WTC11 (cell line): Measurements from ENCODE around the gene STK24. TPM values are rescaled to one million over a fixed set of nuclear protein-coding genes. Genes with fewer than 3 reads are reported as not detected.

ENCODE experiments used
- ATAC-seq: fragments of 200-7000 bp; cut with Tn5 transposase; 2 replicates; pipeline ENCODE4 v1.10.0; 2021; ENCODE audit warnings: mild to moderate bottlenecking, moderate library complexity
- CTCF ChIA-PET: fragments of 300-600 bp; sonication (Branson Sonifier 250); formaldehyde crosslinking; loops from one replicate; lab custom pipeline; 2021; ENCODE audit warnings: antibody characterized with exemption; lab: Charles Lee
- POLR2A ChIA-PET: fragments of 350-600 bp; sonication (Branson Sonifier 250); formaldehyde crosslinking; loops from one replicate; lab custom pipeline; 2021; ENCODE audit warnings: antibody characterized with exemption; lab: Charles Lee
- DNase-seq: peaks from one replicate; pipeline ENCODE4 v3.0.0; 2021; ENCODE audit warnings: low spot score
- H3K27ac Mint-ChIP-seq: 2 replicates; pipeline ENCODE4 v1.8.0; 2021; ENCODE audit warnings: mixed read lengths
- H3K27me3 Mint-ChIP-seq: 2 replicates; pipeline ENCODE4 v1.8.0; 2021; ENCODE audit warnings: low read depth, mild to moderate bottlenecking, moderate library complexity, mixed read lengths
- H3K36me3 Mint-ChIP-seq: 2 replicates; pipeline ENCODE4 v1.8.0; 2021; ENCODE audit warnings: mixed read lengths
- H3K4me1 Mint-ChIP-seq: 2 replicates; pipeline ENCODE4 v1.8.0; 2022; ENCODE audit warnings: mixed read lengths
- H3K4me3 Mint-ChIP-seq: 2 replicates; pipeline ENCODE4 v1.8.0; 2021; ENCODE audit warnings: mild to moderate bottlenecking, moderate library complexity, mixed read lengths
- H3K9me3 Mint-ChIP-seq: 2 replicates; pipeline ENCODE4 v1.8.0; 2021; ENCODE audit warnings: mixed read lengths
- ATF1 ChIP-seq: sonication (generic); formaldehyde crosslinking; IDR thresholded peaks from 2 replicates; pipeline ENCODE4 v1.8.1; 2023; ENCODE audit warnings: mild to moderate bottlenecking, moderate library complexity, missing genetic modification reagents
- ESRRA ChIP-seq: sonication (generic); formaldehyde crosslinking; IDR thresholded peaks from 2 replicates; pipeline ENCODE4 v1.8.1; 2022; ENCODE audit warnings: mild to moderate bottlenecking, missing genetic modification reagents, borderline replicate concordance
- FOXK1 ChIP-seq: sonication (generic); formaldehyde crosslinking; IDR thresholded peaks from 2 replicates; pipeline ENCODE4 v1.8.0; 2022; ENCODE audit warnings: mild to moderate bottlenecking, moderate library complexity, missing genetic modification reagents
- GTF2I ChIP-seq: fragments of 250-450 bp; sonication (Bioruptor Pico); conservative IDR thresholded peaks from 2 replicates; pipeline ENCODE4 v1.4.0; 2021; ENCODE audit warnings: mild to moderate bottlenecking
- MYBL2 ChIP-seq: sonication (generic); formaldehyde crosslinking; IDR thresholded peaks from 2 replicates; pipeline ENCODE4 v1.8.1; 2023; ENCODE audit warnings: mild to moderate bottlenecking, moderate library complexity, missing genetic modification reagents
- NFATC4 ChIP-seq: fragments of 250-450 bp; sonication (Bioruptor Pico); IDR thresholded peaks from 2 replicates; pipeline ENCODE4 v1.9.0; 2021; ENCODE audit warnings: mild to moderate bottlenecking
- NR2C2 ChIP-seq: sonication (generic); formaldehyde crosslinking; IDR thresholded peaks from 2 replicates; pipeline ENCODE4 v1.8.0; 2022; ENCODE audit warnings: mild to moderate bottlenecking, missing genetic modification reagents
- NR3C1 ChIP-seq: sonication (generic); formaldehyde crosslinking; conservative IDR thresholded peaks from 2 replicates; pipeline ENCODE4 v1.8.1; 2023; ENCODE audit warnings: low read depth, mild to moderate bottlenecking, missing genetic modification reagents
- SP1 ChIP-seq: sonication (generic); formaldehyde crosslinking; conservative IDR thresholded peaks from 2 replicates; pipeline ENCODE4 v1.8.1; 2022; ENCODE audit warnings: missing genetic modification reagents
- TEAD4 ChIP-seq: sonication (generic); formaldehyde crosslinking; IDR thresholded peaks from 2 replicates; pipeline ENCODE4 v1.8.0; 2022; ENCODE audit warnings: mild to moderate bottlenecking, missing genetic modification reagents
- TP53 ChIP-seq: sonication (generic); formaldehyde crosslinking; IDR thresholded peaks from 2 replicates; pipeline ENCODE4 v1.8.1; 2023; ENCODE audit warnings: mild to moderate bottlenecking, missing genetic modification reagents
- ZNF121 ChIP-seq: sonication (generic); formaldehyde crosslinking; IDR thresholded peaks from 2 replicates; pipeline ENCODE4 v1.8.0; 2023; ENCODE audit warnings: missing genetic modification reagents
- ZNF138 ChIP-seq: sonication (generic); formaldehyde crosslinking; conservative IDR thresholded peaks from 2 replicates; pipeline ENCODE4 v1.8.1; 2022; ENCODE audit warnings: mild to moderate bottlenecking, moderate library complexity, missing genetic modification reagents
- ZNF263 ChIP-seq: sonication (generic); formaldehyde crosslinking; IDR thresholded peaks from 2 replicates; pipeline ENCODE4 v1.8.1; 2022; ENCODE audit warnings: low read depth, mild to moderate bottlenecking, moderate library complexity, missing genetic modification reagents
- ZNF396 ChIP-seq: fragments of 250-450 bp; sonication (Bioruptor Pico); IDR thresholded peaks from 2 replicates; pipeline ENCODE4 v1.8.0; 2021; ENCODE audit warnings: mild to moderate bottlenecking, moderate library complexity, borderline replicate concordance
- ZNF423 ChIP-seq: fragments of 250-450 bp; sonication (Bioruptor Pico); IDR thresholded peaks from 2 replicates; pipeline ENCODE4 v2.1.2; 2022; ENCODE audit warnings: mild to moderate bottlenecking, moderate library complexity
- ZNF671 ChIP-seq: fragments of 250-450 bp; sonication (Bioruptor Pico); IDR thresholded peaks from 2 replicates; pipeline ENCODE4 v1.8.0; 2021; ENCODE audit warnings: mild to moderate bottlenecking
- total RNA-seq: library from RNA; stranded (reverse); gene quantifications from 3 replicates; pipeline ENCODE4 v1.2.3, GENCODE V29; 2021
- TF ChIP-seq, protein P1 (sequence below): sonication (generic); formaldehyde crosslinking; IDR thresholded peaks from 2 replicates; pipeline ENCODE4 v1.8.0; 2022; ENCODE audit warnings: mild to moderate bottlenecking, missing genetic modification reagents
- TF ChIP-seq, protein P2 (sequence below): sonication (generic); formaldehyde crosslinking; IDR thresholded peaks from 2 replicates; pipeline ENCODE4 v1.8.1; 2023; ENCODE audit warnings: mild to moderate bottlenecking, missing genetic modification reagents, moderate library complexity
- TF ChIP-seq, protein P3 (sequence below): sonication (generic); formaldehyde crosslinking; IDR thresholded peaks from 2 replicates; pipeline ENCODE4 v1.8.1; 2023; ENCODE audit warnings: mild to moderate bottlenecking, missing genetic modification reagents, moderate library complexity
- TF ChIP-seq, protein P4 (sequence below): sonication (generic); formaldehyde crosslinking; IDR thresholded peaks from 2 replicates; pipeline ENCODE4 v1.8.0; 2022; ENCODE audit warnings: mild to moderate bottlenecking, missing genetic modification reagents
- TF ChIP-seq, protein P5 (sequence below): sonication (generic); formaldehyde crosslinking; IDR thresholded peaks from 2 replicates; pipeline ENCODE4 v1.8.0; 2023; ENCODE audit warnings: missing genetic modification reagents
- TF ChIP-seq, protein P6 (sequence below): fragments of 250-450 bp; sonication (Bioruptor Pico); IDR thresholded peaks from 2 replicates; pipeline ENCODE4 v1.8.0; 2021; ENCODE audit warnings: mild to moderate bottlenecking
- TF ChIP-seq, protein P7 (sequence below): fragments of 250-450 bp; sonication (Bioruptor Pico); conservative IDR thresholded peaks from 2 replicates; pipeline ENCODE4 v1.9.0; 2021; ENCODE audit warnings: mild to moderate bottlenecking

STK24 gene
- total RNA-seq, 1 experiment from 2014 or later, result 138 TPM

DNA sequence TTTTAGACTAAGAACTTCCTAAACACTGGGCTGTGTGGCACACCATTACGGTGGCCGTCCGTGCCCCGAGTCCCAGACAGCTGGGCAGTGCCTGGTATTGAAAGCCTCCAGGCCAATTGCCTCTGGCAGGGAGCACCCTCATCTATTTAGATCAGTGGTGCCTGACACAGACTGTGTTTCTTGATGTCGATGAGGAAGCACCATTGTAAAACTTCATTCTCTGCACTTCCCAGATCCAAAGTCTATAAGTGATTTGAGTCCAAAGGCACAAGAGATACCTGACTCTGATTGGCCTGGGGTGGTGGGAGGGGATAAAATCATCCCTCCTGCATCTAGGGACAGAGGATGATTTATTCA is 8.5 kb upstream of the STK24 start:
- Mint-ChIP-seq H3K4me1 (peaks cover 10% of the 10 kb centered on the region), H3K9me3 (no peaks in the 10 kb centered on the region), H3K27me3 (no peaks in the 10 kb centered on the region), H3K4me3 (no peak overlapping the region)
- DNase-seq (no peak), ATAC-seq (no peak)
- ChIA-PET CTCF (no interaction called here), POLR2A (no interaction called here)
- TF ChIP-seq ZNF671 (CRISPR knock-in tag), result no peak
- TF ChIP-seq NFATC4 (CRISPR knock-in tag), result no peak
- TF ChIP-seq NR2C2, result no peak
- TF ChIP-seq, protein P1, sequence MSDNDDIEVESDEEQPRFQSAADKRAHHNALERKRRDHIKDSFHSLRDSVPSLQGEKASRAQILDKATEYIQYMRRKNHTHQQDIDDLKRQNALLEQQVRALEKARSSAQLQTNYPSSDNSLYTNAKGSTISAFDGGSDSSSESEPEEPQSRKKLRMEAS (CRISPR knock-in tag), result no peak
- TF ChIP-seq, all 79 proteins: peak for 0
- Mint-ChIP-seq H3K27ac (no peak overlapping the region), H3K36me3 (no peaks in the 10 kb centered on the region)

DNA sequence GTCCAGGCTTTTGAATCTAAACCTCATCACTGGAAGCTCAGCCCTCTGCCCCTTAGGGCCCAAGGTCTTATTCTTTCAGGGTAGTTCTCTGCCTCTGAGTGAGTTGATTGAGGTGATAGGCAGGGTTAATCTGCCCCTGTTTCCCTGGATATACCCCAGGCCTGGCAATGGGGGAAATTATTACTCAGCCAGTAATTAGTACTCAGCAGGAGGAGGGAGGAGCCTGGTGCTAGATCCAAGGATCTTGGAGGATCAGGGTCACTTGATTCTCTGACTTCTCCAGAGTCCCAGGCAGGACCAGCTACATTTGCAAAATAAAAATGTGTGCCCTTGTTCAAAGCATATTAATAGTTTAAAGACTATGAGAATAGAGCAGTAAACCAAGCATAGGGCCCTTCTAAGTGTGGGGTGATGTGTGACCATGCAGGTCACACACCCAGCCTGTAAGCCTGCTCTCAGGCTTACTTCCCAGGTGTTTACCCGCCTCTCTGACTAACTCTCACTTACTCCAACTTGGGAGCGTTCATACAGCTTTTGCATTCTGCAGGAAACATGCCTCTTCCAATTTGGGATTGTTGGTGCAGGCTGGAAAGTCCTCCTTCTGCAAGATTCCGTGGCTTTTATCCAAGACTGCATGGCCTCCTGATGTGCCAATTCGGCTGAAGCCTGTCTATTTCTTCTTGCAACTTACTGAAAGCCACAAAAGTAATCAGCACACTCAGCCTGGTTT is 7.9 kb upstream of the STK24 start:
- Mint-ChIP-seq H3K27me3 (no peaks in the 10 kb centered on the region), H3K27ac (no peak overlapping the region), H3K4me3 (no peak overlapping the region), H3K9me3 (no peaks in the 10 kb centered on the region), H3K4me1 (peaks cover 15% of the 10 kb centered on the region), H3K36me3 (no peaks in the 10 kb centered on the region)
- CTCF ChIA-PET, result no interaction called here
- no peak; the same call in 1 of the 2 replicates for ATAC-seq
- no peak for DNase-seq
- POLR2A ChIA-PET, result no interaction called here
- TF ChIP-seq, protein P2, sequence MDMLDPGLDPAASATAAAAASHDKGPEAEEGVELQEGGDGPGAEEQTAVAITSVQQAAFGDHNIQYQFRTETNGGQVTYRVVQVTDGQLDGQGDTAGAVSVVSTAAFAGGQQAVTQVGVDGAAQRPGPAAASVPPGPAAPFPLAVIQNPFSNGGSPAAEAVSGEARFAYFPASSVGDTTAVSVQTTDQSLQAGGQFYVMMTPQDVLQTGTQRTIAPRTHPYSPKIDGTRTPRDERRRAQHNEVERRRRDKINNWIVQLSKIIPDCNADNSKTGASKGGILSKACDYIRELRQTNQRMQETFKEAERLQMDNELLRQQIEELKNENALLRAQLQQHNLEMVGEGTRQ (CRISPR knock-in tag), result no peak
- TF ChIP-seq ATF1 (CRISPR knock-in tag) (no peak), ZNF138 (CRISPR knock-in tag) (no peak), FOXK1 (CRISPR knock-in tag) (no peak), NR3C1 (no peak), TP53 (CRISPR knock-in tag) (no peak), SP1 (CRISPR knock-in tag) (no peak), ZNF121 (CRISPR knock-in tag) (no peak), ESRRA (CRISPR knock-in tag) (no peak)
- TF ChIP-seq, protein P3, sequence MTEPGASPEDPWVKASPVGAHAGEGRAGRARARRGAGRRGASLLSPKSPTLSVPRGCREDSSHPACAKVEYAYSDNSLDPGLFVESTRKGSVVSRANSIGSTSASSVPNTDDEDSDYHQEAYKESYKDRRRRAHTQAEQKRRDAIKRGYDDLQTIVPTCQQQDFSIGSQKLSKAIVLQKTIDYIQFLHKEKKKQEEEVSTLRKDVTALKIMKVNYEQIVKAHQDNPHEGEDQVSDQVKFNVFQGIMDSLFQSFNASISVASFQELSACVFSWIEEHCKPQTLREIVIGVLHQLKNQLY (CRISPR knock-in tag), result no peak

DNA sequence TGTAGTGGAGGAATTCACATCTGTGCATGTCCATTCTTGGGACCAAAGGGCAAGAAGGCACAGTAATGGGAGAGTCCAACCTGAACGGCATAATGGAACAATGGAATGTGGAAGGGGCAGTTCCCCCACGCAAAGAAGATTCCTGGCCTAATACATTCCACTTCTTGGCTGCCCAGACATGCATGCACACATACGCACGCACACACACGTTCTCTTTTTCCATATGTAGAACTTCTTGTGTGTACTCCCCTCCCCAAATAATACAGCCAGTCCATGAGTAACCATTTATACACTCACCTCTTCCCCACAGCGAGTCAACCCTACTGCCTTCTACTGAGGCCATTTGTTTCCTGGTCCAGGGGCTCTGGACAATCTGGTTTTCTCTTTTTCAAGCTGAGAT is 6.0 kb upstream of the STK24 start:
- H3K27ac Mint-ChIP-seq, result no peak overlapping the region
- DNase-seq (no peak), ATAC-seq (no peak)
- TF ChIP-seq, protein P3 (CRISPR knock-in tag), result no peak
- no peak for TF ChIP-seq MYBL2
- TF ChIP-seq FOXK1 (CRISPR knock-in tag), result no peak
- TF ChIP-seq ZNF263 (CRISPR knock-in tag), result no peak
- TF ChIP-seq, protein P4, sequence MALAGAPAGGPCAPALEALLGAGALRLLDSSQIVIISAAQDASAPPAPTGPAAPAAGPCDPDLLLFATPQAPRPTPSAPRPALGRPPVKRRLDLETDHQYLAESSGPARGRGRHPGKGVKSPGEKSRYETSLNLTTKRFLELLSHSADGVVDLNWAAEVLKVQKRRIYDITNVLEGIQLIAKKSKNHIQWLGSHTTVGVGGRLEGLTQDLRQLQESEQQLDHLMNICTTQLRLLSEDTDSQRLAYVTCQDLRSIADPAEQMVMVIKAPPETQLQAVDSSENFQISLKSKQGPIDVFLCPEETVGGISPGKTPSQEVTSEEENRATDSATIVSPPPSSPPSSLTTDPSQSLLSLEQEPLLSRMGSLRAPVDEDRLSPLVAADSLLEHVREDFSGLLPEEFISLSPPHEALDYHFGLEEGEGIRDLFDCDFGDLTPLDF (CRISPR knock-in tag), result no peak
- TF ChIP-seq, protein P5, sequence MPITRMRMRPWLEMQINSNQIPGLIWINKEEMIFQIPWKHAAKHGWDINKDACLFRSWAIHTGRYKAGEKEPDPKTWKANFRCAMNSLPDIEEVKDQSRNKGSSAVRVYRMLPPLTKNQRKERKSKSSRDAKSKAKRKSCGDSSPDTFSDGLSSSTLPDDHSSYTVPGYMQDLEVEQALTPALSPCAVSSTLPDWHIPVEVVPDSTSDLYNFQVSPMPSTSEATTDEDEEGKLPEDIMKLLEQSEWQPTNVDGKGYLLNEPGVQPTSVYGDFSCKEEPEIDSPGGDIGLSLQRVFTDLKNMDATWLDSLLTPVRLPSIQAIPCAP (CRISPR knock-in tag), result no peak
- TF ChIP-seq, protein P6, sequence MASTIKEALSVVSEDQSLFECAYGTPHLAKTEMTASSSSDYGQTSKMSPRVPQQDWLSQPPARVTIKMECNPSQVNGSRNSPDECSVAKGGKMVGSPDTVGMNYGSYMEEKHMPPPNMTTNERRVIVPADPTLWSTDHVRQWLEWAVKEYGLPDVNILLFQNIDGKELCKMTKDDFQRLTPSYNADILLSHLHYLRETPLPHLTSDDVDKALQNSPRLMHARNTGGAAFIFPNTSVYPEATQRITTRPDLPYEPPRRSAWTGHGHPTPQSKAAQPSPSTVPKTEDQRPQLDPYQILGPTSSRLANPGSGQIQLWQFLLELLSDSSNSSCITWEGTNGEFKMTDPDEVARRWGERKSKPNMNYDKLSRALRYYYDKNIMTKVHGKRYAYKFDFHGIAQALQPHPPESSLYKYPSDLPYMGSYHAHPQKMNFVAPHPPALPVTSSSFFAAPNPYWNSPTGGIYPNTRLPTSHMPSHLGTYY (CRISPR knock-in tag), result no peak
- TF ChIP-seq ZNF423 (CRISPR knock-in tag), result no peak
- TF ChIP-seq ATF1 (CRISPR knock-in tag), result no peak
- TF ChIP-seq GTF2I, result no peak
- TF ChIP-seq TEAD4 (CRISPR knock-in tag), result no peak
- TF ChIP-seq, protein P7, sequence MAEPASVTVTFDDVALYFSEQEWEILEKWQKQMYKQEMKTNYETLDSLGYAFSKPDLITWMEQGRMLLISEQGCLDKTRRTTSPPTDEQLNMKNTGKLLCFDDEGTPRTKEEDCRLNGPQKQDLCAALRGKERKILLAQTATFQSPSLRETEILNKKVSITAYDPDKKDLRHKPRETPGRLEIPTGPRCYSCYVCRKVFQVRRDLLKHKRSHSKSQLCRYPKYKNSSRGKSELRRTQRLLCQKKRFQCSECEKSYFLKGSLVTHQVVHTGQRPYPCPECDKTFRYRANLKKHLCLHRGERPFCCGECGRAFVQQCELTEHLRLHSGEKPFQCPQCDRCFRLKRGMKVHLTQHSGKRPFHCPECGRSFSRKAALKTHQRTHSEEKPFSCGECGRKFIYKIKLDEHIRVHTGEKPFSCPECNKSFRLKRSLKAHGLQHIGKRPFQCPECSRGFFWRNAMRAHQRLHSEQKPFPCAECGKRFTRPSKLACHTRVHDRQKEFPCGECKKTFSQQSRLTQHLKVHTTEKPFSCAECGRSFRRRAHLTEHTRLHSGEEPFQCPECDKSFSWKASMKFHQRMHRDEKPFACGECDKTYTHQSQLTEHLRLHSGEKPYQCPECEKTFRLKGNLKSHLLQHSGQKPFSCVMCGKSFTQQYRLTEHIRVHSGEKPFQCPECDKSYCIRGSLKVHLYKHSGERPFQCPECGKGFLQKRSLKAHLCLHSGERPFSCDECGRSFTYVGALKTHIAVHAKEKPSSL (CRISPR knock-in tag), result no peak
- TF ChIP-seq ZNF396 (CRISPR knock-in tag), result no peak
- H3K36me3 Mint-ChIP-seq, result no peaks in the 10 kb centered on the region
- H3K9me3 Mint-ChIP-seq, result no peaks in the 10 kb centered on the region
- ChIA-PET POLR2A (no interaction called here), CTCF (interaction anchor here (1.0 to 1.6 kb wide), 2 partner anchors 70 to 99 kb away, joined by 3 read pairs; no protein-coding TSS in a partner anchor)
- peaks cover 27% of the 10 kb centered on the region for H3K4me1 Mint-ChIP-seq
- H3K27me3 Mint-ChIP-seq, result no peaks in the 10 kb centered on the region
- H3K4me3 Mint-ChIP-seq, result no peak overlapping the region
